Memory B cell (primary cell): Measurements from ENCODE around the gene PLCH2.

Experiments
- ATAC-seq: fragments of 150-1000 bp; cut with Tn5 transposase; 2 replicates; pipeline ENCODE4 v1.10.0; 2021; ENCODE audit warnings: low read depth, mild to moderate bottlenecking, moderate library complexity
- DNase-seq, 2 donors: peaks; one replicate each; pipeline ENCODE4 v3.0.0; 2022; ENCODE audit warnings: low spot score in 2 of 2
- H3K27ac Mint-ChIP-seq: one replicate; pipeline ENCODE4 v1.8.0; 2022; ENCODE audit warnings: mild to moderate bottlenecking, moderate library complexity, mixed read lengths
- H3K27me3 Mint-ChIP-seq: one replicate; pipeline ENCODE4 v1.8.0; 2022; ENCODE audit warnings: mixed read lengths
- H3K36me3 Mint-ChIP-seq: one replicate; pipeline ENCODE4 v1.8.0; 2022; ENCODE audit warnings: mild to moderate bottlenecking, mixed read lengths
- H3K4me1 Mint-ChIP-seq: one replicate; pipeline ENCODE4 v1.8.0; 2022; ENCODE audit warnings: mixed read lengths
- H3K4me3 Mint-ChIP-seq: one replicate; pipeline ENCODE4 v1.8.0; 2022; ENCODE audit warnings: mild to moderate bottlenecking, moderate library complexity, mixed read lengths
- H3K9me3 Mint-ChIP-seq: one replicate; pipeline ENCODE4 v1.8.0; 2022; ENCODE audit warnings: mixed read lengths

Gene PLCH2

DNA sequence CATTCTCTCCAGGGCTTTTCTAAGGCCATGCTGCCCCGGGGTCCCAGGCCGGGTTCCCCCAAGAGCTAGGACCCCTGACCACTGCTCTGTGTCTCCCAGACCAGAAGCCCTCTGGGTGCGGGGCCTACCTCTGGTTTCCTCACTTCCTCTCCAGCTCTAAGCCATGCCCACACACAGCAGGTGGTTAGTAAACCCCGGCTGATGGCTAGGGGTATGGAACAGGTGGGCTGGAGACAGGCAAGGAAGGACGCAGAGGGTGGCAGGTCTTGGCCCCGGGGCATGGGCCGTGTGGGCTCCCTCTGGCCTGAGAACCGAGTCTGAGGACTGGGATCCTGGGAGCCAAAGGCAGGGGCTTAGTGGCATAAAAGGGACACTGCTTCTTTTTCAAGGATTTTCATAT is 15.9 kb upstream of the PLCH2 start:
- ATAC-seq = no peak
- Mint-ChIP-seq H3K4me1 (no peaks in the 10 kb centered on the region), H3K27ac (no peak overlapping the region), H3K36me3 (no peaks in the 10 kb centered on the region), H3K9me3 (no peaks in the 10 kb centered on the region), H3K4me3 (no peak overlapping the region), H3K27me3 (peaks cover 14% of the 10 kb centered on the region)
- DNase-seq = no peak

DNA sequence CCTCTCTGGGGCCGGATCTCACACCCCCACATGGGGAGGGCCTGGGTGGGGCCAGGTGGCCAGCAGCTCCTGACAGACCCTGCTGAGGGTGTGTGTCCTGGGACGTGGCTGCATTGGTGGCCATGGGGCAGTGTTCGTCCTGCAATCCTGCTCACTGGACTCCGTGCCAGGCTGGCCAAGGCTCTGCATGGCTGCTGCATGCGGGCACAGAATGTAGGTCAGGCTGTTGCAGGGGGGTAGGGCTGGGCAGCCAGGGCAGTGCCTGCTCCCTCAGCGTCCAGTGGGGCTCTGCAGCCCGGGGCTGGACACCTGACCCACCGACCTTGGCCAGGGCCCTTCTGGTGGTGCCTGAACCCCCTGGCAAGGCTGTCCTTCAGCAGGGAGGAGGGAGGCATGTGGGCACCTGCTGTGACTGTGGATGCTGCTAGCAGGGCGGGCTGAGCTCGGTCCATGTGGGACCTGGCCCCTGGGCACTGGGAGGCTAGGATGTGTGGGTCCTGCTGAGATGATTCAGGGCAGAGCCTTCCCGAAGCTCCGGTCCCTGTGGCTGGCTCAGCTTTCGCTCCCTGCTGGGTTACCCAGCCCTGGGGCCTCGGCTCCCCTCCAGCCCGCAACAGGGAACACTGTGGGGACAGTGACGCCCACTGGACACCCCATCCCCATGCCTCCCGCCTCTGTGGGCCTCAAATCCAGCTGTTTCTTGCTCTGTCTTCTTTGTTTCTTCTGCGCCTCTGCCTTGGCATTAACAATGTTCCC is 14.9 kb upstream of the PLCH2 start:
- Mint-ChIP-seq H3K27ac (no peak overlapping the region), H3K27me3 (peaks cover 10% of the 10 kb centered on the region)

DNA sequence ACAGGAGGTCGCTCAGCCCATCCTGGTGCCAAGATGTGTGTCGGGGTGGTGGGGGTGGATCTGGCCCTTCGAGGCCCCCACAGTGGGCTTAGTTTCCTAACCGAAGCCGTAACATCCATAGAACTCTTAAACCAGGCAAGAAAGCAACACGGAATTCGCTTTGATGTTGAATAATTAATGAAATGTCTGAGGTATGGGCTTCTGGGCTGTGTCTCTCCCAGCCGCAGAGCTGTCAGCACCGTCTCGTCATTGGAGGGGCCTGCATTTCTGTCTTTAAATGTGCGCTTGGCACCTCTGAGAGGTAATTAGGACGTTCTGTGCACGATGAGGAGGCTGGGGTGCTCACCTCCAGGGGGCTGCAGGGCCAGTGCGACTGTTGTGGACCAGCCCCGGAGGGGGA is 13.3 kb upstream of the PLCH2 start:
- no peaks in the 10 kb centered on the region for H3K9me3 Mint-ChIP-seq
- peaks cover 12% of the 10 kb centered on the region for H3K27me3 Mint-ChIP-seq
- H3K4me1 Mint-ChIP-seq = peaks cover 3% of the 10 kb centered on the region
- no peaks in the 10 kb centered on the region for H3K36me3 Mint-ChIP-seq
- no peak for DNase-seq
- H3K27ac Mint-ChIP-seq = no peak overlapping the region
- H3K4me3 Mint-ChIP-seq = no peak overlapping the region
- ATAC-seq = no peak

More for the DNA sequence above, 14.9 kb upstream of the PLCH2 start:
- Mint-ChIP-seq H3K4me3 (no peak overlapping the region), H3K4me1 (no peaks in the 10 kb centered on the region), H3K9me3 (no peaks in the 10 kb centered on the region), H3K36me3 (no peaks in the 10 kb centered on the region)
- no peak for DNase-seq
- ATAC-seq = no peak

DNA sequence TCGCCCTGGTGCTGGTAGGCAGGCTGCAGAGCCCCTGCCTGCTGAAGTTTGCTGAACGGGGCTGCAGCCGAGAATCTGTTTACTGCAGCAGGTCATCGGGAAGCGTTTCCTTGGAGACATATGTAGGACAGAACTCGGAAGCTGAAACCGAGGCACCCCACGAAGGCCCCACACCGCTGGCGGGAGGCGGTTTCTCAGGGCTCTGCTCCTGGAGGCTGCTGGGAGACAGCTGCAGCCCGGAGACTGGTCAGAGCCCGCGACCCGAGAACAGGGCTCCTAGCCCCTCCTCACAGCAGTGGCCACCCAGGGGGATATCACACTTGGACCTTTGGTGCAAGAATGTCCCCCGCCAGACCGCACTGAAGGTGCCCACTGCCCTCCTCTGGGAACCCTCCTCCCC is 12.7 kb upstream of the PLCH2 start:
- no peaks in the 10 kb centered on the region for H3K36me3 Mint-ChIP-seq
- H3K27me3 Mint-ChIP-seq = peaks cover 12% of the 10 kb centered on the region
- DNase-seq (no peak), ATAC-seq (no peak)
- peaks cover 3% of the 10 kb centered on the region for H3K4me1 Mint-ChIP-seq
- H3K9me3 Mint-ChIP-seq = no peaks in the 10 kb centered on the region
- no peak overlapping the region for H3K27ac Mint-ChIP-seq
- no peak overlapping the region for H3K4me3 Mint-ChIP-seq

DNA sequence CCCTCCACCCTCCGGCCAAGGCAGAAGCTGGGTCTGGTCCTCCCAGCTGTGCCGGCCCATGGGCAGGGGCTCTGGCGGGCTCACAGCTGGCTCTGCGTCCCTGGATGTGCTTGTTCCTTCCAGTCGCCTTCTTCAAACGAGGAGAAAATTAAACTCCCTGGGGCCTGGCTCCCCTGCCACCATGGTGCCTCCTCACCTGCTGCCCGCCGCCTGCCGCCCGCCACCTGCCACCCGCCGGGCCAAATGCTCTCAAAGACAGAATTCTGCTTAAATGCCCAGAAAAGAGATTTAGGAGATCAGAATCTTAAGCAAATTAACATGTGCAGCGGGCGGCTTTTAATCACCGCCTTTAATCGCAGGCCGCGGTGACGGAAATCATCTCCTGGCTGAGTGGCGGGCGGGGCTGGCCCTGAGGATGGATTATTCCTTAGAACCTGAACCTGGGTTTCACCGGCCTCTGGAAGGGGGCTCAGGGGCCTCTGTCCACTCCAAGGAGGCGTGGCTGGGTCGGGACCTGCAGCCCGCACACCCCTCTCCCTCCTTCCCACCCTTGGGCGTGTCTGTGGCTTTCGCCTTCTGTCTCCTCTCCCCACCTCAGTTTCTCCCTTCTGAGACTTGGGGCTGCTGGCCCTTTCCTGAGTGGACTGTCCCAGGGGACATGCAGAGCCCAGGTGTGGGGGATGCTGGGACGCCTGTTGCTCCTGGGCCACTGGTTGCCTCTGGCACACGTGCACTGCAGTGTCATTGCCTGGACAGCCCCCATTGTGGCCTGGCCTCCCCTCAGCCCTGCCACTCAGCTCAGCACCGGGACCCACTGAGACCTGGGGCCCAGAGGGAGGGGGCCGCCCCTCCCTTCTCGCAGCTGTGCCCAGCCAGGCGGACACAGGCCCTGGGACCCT is 10.5 kb upstream of the PLCH2 start:
- ATAC-seq (no peak), DNase-seq (no peak)
- Mint-ChIP-seq H3K27me3 (peaks cover 15% of the 10 kb centered on the region), H3K36me3 (no peaks in the 10 kb centered on the region), H3K27ac (no peak overlapping the region), H3K9me3 (no peaks in the 10 kb centered on the region), H3K4me1 (peaks cover 9% of the 10 kb centered on the region), H3K4me3 (no peak overlapping the region)

DNA sequence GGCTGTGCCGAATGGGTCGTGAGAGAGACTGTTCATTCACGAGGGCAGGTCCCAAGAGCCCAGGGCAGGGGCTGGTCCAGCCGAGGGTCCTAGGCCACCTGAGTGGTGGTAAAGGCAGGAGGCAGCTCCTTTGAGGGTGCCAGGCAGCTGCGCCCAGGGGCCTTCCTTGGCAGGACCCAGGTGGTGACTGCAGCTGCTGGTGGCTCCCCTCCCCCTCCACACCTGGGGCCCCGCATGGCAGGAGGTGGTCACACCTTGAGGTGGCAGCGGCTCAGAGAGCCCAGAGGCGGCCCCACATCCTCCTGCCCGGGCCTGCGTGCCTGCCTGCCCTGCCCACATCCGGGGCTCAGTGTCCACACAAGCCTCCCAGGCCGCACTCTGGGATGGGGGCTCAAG is 9.8 kb upstream of the PLCH2 start:
- Mint-ChIP-seq H3K27ac (no peak overlapping the region), H3K4me1 (peaks cover 13% of the 10 kb centered on the region), H3K9me3 (no peaks in the 10 kb centered on the region), H3K27me3 (peaks cover 15% of the 10 kb centered on the region), H3K36me3 (no peaks in the 10 kb centered on the region), H3K4me3 (no peak overlapping the region)
- no peak for DNase-seq
- ATAC-seq = no peak

DNA sequence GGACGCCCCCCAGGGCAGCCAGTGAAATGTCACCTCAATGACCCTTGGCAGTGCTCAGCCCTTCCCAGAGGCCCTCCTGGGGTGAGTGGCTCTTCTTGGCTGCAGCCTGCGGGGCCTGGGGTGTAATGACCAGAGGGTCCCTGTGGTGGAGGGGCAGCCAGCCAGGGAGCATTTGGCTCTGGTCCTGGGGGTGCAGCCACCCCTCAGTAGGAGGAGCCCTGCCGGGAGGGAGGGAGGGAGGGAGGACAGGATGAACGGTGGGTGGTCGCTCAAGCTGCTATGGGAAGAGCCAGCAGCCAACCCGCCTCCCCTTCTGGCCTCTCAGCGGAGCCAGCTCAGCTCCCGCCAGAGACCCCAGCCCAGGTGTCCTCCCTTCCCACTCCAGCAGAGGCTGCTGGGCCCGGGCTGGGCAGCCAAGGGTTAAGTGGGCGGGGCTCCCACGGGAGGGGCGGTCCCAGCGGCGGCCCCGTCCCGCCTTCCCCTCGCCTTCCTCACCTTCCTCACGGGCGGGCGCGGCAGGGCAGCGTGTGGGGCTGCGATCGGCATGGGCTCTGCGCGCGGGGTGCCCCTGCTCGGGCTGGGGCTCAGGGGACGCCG is 9.0 kb upstream of the PLCH2 start:
- no peak overlapping the region for H3K4me3 Mint-ChIP-seq
- H3K4me1 Mint-ChIP-seq = peaks cover 13% of the 10 kb centered on the region
- no peak for DNase-seq
- no peaks in the 10 kb centered on the region for H3K36me3 Mint-ChIP-seq
- H3K9me3 Mint-ChIP-seq = no peaks in the 10 kb centered on the region
- ATAC-seq = peak; percentile 65
- H3K27ac Mint-ChIP-seq = no peak overlapping the region
- H3K27me3 Mint-ChIP-seq = peaks cover 15% of the 10 kb centered on the region

DNA sequence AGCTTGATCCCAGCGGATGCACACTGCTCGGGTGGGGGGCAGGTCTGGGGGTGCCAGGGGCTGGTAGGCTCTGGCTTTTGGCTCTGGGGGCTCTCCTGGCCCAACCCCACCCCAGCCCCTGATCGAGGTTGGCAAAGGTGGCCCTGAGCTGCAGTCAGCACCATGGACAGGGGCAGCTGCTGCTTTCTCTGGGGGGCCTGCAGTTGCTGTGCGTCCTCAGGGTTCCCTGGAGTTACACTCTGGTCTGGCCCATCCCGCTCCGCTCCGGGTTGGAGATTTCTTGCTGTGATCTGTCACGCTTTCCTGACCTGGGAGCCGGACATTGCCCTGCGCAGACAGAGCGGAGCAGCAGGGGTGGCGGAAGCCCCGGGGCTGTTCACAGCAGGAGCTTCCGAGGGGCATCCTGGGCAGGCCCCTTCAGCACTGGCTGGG is 8.0 kb upstream of the PLCH2 start:
- Mint-ChIP-seq H3K36me3 (no peaks in the 10 kb centered on the region), H3K27me3 (peaks cover 10% of the 10 kb centered on the region), H3K9me3 (no peaks in the 10 kb centered on the region), H3K4me3 (no peak overlapping the region), H3K27ac (no peak overlapping the region), H3K4me1 (peaks cover 13% of the 10 kb centered on the region)
- peak; percentile 54 for ATAC-seq
- peak; percentile 36 to 50 for DNase-seq

DNA sequence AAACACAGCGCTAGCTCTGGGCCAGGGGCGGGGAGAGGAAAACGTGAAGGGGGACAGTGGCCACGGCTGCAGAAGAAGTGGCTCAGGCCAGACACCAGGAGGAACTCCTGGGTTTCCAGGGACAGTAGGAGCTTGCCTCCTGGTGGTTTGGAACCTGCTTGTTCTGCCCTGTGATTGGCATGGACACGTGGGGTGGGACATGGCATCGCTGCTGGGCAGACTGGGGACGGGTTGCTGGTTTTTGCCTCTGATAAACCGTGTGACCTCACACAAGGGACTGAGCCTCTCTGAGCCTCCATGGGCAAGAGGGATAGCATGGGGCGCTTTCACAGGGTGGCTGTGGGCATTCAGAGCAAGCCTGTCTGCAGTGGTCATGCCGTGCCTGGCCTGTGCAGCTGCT is 7.5 kb upstream of the PLCH2 start:
- H3K27ac Mint-ChIP-seq = no peak overlapping the region
- ATAC-seq (no peak), DNase-seq (no peak)
- no peaks in the 10 kb centered on the region for H3K36me3 Mint-ChIP-seq
- no peak overlapping the region for H3K4me3 Mint-ChIP-seq
- no peaks in the 10 kb centered on the region for H3K9me3 Mint-ChIP-seq
- peaks cover 10% of the 10 kb centered on the region for H3K27me3 Mint-ChIP-seq
- peaks cover 13% of the 10 kb centered on the region for H3K4me1 Mint-ChIP-seq

DNA sequence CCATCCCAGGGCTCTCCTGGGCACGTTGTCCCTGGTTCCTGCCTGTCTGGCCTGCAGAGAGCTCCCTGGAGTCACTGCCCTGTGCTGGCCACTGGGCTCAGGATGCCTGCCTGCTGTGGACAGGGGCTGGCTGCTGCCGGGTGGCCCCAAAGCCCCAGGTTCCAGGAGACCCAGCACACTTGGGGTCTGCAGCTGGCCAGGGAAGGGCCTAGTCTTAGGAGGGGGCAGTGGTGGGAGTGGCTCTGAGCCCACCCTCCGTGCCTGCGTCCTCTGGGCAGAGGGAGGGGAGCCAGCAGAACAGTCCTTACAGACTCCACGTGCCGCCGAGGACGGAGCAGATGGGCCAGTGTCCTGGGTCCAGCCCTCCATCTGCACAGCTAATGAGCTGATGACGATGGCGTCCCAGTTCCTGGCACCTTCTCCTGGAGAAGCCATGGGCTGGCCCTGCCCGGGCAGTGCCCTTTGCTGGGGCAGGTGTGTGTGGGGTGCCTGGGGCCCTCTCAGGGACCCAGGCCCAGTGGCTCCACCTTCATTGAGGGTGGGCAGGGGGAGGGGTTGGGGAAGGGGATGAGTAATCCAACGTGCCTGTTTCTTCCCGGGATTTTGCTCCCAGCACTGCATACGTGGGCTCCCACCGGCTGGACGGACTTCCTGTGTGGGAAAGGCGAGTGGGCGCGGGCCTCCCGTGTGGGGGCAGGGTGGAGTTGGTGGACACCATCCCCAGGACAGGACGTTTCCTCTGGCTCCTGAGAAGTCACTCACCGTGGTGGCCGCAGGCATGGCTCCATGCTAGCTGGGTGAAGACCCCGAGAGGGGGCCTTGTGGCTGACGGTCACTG is 6.8 kb upstream of the PLCH2 start:
- no peaks in the 10 kb centered on the region for H3K9me3 Mint-ChIP-seq
- no peak overlapping the region for H3K4me3 Mint-ChIP-seq
- peaks cover 13% of the 10 kb centered on the region for H3K4me1 Mint-ChIP-seq
- H3K27ac Mint-ChIP-seq = no peak overlapping the region
- DNase-seq (no peak), ATAC-seq (no peak)
- no peaks in the 10 kb centered on the region for H3K36me3 Mint-ChIP-seq
- peaks cover 8% of the 10 kb centered on the region for H3K27me3 Mint-ChIP-seq

DNA sequence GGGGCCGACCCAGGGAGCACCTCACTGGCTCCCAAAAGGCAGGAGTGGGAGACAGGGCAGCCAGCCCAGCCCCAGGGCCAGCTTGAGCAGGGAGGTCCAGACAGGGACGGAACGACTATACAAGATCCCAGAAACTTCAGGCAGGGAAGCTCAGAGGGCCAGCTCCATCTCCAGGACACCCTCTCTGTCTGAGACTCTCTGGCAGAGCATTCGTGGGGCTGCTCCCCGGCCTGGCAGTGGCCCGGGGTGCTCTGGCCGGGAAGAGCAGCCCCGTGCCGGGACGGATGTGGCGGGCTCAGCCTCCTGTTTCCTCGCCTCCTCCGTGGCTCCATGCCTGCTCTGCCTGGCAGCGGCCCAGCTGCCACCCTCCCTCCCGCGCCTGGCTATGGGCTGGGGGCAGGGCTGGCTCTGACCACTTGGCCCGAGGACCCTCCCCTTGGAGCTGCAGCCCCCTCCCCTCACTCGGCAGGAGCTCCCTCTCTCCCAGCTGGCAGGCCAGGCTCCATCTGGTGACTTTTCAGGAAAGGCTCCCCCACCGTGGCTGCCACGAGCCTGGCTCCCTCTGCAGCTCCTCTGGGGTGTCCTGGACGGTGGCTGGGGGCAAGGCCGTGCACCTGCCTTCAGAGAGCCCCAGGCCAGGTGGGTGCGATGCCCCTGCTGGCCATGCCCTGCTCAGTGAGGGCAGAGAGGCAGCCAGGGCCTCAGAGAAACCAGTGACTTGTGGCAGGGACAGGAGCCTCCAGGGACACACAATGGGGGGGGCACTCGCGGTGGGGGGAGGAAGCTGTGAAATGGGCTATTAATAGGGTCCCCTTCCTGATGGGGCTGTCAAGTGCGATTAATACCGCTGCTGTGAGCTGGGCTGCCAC is 5.6 kb upstream of the PLCH2 start:
- DNase-seq (no peak), ATAC-seq (peak; percentile 31)
- Mint-ChIP-seq H3K4me3 (peak overlapping the region; percentile 30), H3K36me3 (no peaks in the 10 kb centered on the region), H3K27ac (no peak overlapping the region), H3K9me3 (no peaks in the 10 kb centered on the region), H3K27me3 (peaks cover 5% of the 10 kb centered on the region), H3K4me1 (peaks cover 13% of the 10 kb centered on the region)

DNA sequence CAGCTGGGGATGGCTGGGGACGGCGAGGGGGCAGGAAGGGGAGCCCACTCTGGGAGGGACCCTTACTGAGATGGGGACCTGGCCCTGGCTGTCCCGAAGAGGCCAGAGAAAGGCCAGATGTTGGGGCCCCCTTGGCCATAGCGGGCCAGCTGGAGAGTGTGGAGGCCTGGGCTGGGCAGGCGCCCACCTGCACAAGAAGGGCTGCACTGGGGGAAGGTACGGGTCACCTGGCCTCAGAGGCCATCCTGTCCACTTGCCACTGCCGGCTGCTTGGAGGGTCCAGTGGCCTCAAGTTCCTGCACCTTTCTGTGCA is 5.0 kb upstream of the PLCH2 start:
- H3K4me3 Mint-ChIP-seq = no peak overlapping the region
- peaks cover 13% of the 10 kb centered on the region for H3K4me1 Mint-ChIP-seq
- DNase-seq = no peak
- H3K27me3 Mint-ChIP-seq = peaks cover 5% of the 10 kb centered on the region
- H3K36me3 Mint-ChIP-seq = no peaks in the 10 kb centered on the region
- H3K27ac Mint-ChIP-seq = no peak overlapping the region
- no peak for ATAC-seq
- H3K9me3 Mint-ChIP-seq = no peaks in the 10 kb centered on the region

DNA sequence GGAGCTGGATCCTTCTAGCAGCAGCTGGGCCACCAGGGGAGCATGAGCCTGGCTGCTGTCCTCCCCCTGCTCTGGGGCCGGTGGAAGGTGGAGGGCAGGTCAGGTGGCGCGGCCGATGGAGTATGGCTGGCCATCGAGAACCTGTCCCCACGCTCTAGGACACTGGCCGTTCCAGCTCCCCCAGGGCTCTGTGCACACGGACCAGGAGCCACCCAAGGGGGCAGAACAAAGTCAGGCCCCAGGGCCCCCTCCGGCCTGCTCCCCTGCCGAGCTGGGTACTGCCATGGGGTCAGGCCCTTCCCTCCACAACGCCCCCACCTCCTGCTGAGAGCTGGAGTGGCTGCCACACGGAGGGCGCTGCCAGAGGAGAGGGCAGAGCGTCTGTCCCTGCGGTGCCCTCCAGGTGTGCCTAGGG is 4.5 kb upstream of the PLCH2 start:
- H3K4me1 Mint-ChIP-seq = peaks cover 12% of the 10 kb centered on the region
- DNase-seq (no peak), ATAC-seq (no peak)
- no peak overlapping the region for H3K4me3 Mint-ChIP-seq
- no peaks in the 10 kb centered on the region for H3K9me3 Mint-ChIP-seq
- H3K27me3 Mint-ChIP-seq = peaks cover 4% of the 10 kb centered on the region
- no peak overlapping the region for H3K27ac Mint-ChIP-seq
- no peaks in the 10 kb centered on the region for H3K36me3 Mint-ChIP-seq
